ENCODE measurements around the gene ADAM12.
"Not testable (repeated sequence)": the region's sequence is repeated elsewhere in the genome, so short reads cannot be mapped to it uniquely, and the experiment has no call there.

ADAM12 gene

DNA sequence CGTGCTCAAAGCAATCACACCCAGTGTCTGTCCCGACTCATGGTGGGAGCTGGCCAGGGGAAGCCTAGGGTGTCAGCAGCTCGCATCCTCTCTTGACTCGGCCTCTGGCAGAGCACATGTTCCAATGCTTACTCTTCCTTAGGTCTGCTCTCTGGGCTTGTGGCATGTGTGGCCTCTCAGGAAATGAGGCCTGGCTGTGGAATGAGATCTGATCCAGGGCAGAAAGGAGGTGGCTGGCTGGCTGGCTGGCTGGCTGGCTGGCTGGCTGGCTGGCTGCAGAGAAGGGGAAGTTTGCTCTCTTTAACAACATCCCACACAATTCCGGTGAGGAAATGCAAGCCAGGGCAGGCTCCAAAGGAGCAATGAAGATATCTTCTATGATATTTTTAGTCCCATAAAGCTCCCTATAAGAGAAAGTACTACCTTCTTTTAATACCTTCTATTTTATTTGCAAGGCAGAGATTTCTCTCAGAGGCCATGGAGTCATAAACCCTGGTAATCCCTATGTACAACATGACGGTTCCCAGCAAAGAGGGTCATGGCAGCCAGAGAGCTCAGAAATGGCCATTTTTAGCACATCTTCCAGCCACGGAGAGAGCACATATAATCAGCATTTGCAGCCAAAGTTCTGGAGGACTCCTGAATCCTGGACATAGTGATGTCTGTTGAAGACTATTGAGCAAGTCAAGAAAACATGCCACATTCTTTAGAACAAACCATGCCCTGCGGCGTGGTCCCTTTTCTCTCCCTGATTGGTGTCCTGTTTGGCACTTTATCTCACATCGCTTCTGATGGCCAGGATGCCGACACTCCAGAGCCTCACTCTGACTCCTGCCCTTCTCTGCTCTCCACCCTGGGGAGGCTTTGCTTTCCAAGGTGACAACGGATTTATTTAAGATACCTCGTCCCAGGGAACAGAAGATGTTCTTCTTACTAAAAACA is 338.2 kb downstream of the ADAM12 start:
- TF ChIP-seq, protein P1, sequence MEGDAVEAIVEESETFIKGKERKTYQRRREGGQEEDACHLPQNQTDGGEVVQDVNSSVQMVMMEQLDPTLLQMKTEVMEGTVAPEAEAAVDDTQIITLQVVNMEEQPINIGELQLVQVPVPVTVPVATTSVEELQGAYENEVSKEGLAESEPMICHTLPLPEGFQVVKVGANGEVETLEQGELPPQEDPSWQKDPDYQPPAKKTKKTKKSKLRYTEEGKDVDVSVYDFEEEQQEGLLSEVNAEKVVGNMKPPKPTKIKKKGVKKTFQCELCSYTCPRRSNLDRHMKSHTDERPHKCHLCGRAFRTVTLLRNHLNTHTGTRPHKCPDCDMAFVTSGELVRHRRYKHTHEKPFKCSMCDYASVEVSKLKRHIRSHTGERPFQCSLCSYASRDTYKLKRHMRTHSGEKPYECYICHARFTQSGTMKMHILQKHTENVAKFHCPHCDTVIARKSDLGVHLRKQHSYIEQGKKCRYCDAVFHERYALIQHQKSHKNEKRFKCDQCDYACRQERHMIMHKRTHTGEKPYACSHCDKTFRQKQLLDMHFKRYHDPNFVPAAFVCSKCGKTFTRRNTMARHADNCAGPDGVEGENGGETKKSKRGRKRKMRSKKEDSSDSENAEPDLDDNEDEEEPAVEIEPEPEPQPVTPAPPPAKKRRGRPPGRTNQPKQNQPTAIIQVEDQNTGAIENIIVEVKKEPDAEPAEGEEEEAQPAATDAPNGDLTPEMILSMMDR (IDR thresholded peaks at IDR 0.05; ENCODE audit: insufficient read depth, missing control alignments) = no peak
- FAIRE-seq = no peak
- no peak for DNase-seq (ENCODE audit: insufficient read length, low spot score)

- DNase-seq (ENCODE audit: insufficient read length, low spot score); FAIRE-seq: not testable (repeated sequence)
Measured at GRCh38 chr10:126047749-126048148, 340.5 kb downstream of the ADAM12 start.

DNA sequence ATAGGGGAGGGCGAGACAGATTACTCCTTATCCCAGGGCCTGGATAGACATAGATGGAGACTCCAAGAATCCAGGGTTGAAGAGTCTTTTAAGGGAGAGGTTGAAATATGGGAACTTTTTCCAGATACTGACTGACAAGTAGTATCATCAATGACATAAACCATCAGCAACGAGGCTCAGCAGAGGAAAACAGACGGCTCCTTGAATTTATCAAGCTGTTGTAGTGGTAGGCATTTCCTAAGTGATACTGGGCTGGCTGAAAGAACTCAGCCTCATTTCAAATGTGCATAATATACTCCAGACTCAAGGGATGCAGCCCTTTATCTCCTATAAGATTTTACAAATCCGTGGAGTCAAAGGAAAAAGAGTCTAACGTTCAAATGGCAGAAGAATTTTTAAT is 341.4 kb downstream of the ADAM12 start:
- DNase-seq (ENCODE audit: insufficient read length, low spot score) (no peak), FAIRE-seq (no peak)
- TF ChIP-seq, protein P1 (IDR thresholded peaks at IDR 0.05; ENCODE audit: insufficient read depth, missing control alignments) = no peak

GRCh38 chr10:126045861-126046260 is 342.4 kb downstream of the ADAM12 start:
- TF ChIP-seq, protein P1 (IDR thresholded peaks at IDR 0.05; ENCODE audit: insufficient read depth, missing control alignments) = no peak
- FAIRE-seq (no peak), DNase-seq (ENCODE audit: insufficient read length, low spot score) (no peak)

GRCh38 chr10:126043389-126043788 is 344.9 kb downstream of the ADAM12 start:
- DNase-seq (ENCODE audit: insufficient read length, low spot score) = no peak
- TF ChIP-seq, protein P1 (IDR thresholded peaks at IDR 0.05; ENCODE audit: insufficient read depth, missing control alignments) = no peak
- no peak for FAIRE-seq

DNA sequence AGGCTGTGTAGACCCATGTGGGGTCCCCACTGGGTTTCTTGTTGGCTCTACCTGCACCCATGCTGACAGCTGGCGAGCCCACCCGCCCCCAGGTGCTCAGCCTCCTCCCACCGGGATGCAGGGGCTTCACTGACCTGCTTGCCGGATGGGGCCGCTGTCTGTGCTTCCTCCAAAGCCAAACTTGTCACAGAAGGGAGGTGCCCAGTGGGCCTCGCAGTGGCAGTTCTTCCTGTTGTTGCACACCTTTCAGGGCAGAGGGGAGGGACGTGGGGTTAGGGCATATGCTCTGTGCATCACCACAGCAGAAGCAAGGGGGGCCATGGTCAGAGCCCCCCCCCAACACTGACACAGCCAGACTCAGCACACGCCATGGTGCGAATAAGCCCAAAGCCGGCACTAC is 345.4 kb downstream of the ADAM12 start:
- DNase-seq (ENCODE audit: insufficient read length, low spot score) (no peak), FAIRE-seq (no peak)
- TF ChIP-seq, protein P1 (IDR thresholded peaks at IDR 0.05; ENCODE audit: insufficient read depth, missing control alignments) = no peak

DNA sequence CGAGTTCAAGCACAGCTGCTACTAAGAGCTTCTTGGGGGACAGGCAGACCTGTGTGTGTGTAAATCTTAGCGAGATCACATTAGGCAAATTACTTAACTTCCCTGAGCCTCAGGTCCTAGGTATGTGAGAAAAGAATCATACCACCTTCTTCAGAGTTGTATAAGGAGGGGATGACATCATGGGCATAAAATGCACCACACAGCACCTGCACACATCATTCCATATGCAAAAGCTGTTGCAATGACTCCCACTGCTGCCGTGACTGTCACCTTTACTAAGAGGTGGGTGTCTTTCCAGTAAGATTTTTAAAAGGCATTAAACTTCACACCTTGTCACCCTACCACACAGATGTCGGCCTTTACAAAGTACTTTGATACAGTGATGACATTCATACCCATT is 345.9 kb downstream of the ADAM12 start:
- TF ChIP-seq, protein P1 (IDR thresholded peaks at IDR 0.05; ENCODE audit: insufficient read depth, missing control alignments) = no peak
- FAIRE-seq (no peak), DNase-seq (ENCODE audit: insufficient read length, low spot score) (no peak)
